Skin of body (tissue), 2 donors: ENCODE data around the gene DUS4L. TPM values are rescaled to one million over a fixed set of nuclear protein-coding genes. Genes with fewer than 3 reads are reported as not detected.
"Not testable (repeated sequence)": the region's sequence is repeated elsewhere in the genome, so short reads cannot be mapped to it uniquely, and the experiment has no call there.

Source experiments
- DNase-seq: peaks from one replicate; lab custom pipeline; 2025; lab: John Stamatoyannopoulos, UW
- total RNA-seq: library from RNA; depleted of rRNA; stranded (reverse); fragments of >200 nt; gene quantifications from one replicate; pipeline ENCODE4 v1.2.3, GENCODE V29; 2014

DUS4L gene
- total RNA-seq, result 7.4 TPM

DNA sequence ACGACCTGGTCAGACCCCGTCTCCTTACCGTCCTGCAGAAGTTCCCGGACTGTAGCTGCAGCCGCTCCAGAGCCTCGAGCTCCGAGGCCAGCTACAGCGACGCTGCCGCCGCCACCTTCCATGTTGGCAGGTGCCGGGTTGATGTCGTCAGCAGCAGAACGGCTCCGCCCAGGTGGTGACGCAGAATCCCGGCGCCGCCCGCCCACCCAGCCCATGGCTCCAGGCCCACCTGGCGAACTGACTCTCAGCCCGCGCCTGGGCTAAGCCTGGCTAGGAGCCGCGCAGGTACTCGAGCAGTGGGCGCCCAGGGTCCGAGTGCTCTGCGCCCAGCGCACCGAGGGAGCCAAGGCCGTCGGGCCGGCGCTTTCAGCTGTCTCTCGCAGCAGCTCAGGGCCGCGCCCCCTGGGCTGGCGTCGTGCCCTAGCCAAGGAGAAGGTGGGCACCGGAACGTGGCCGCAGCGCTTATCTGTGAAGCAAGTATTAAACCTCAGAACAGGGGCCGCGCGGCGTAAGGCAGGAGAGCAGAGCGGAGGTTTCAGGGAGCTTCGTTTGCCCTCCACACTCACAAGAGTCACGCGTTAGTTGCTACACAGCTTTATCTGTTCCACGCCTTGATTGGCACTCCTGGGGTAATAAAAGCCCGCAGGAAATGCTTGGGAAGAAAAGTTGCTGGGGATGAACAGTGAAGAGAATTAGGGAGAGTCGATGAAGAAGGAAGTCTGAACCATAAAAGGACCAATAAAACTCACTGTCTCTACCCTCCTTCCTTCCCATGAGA, at the start of gene DUS4L, which contains the start of gene COG5:
DUS4L (plus strand) TSS at position 197 of the 778 bp plus-strand sequence. CDS start 3,100 bp downstream, outside the sequence.
COG5 (minus strand) TSS at position 146 of the 778 bp plus-strand sequence; CDS start at position 122, 24 bp downstream.
- DNase-seq, result peak; percentile 80

DNA sequence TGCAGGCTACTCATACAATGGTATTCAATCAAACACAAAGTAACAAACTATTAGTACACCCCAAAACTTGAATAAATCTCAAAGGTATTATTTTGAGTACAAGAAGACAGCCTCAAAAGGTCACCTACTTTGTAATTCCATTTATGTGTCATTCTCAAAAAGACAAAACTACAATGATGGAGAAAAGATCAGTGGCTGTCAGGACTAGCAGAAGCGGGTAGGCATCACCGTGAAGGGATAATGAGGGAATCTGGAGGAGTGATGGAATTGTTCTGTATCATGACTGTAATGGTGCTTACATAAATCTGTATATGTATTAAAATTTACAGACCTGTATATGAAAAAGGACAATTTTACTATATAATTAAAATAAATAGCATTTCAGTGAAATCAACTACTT, 37.1 kb upstream of the DUS4L start:
- DNase-seq, result no peak

- DNase-seq, result no peak
These were observed 36.6 kb upstream of the DUS4L start for GRCh38 chr7:107527196-107527595.

- DNase-seq, result no peak
These were observed 35.3 kb upstream of the DUS4L start for GRCh38 chr7:107528461-107528860.

DNA sequence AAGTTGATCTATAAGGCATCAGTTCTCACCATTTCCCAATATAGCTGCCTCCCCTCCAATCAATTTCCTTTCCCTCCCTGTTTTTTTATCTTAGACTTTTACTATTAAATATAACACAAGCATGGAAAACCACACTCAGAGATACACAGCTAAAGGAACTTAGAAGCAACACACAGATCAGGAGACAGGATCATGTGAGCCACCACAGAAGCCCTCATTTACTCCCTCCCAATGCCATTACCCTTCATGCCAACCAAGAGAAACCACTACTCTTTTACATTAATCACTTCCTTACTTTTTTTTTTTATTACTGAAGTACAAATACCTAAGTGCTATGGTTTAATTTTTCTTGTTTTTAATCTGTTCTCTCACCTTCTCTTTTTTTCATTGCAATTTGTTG, 33.0 kb upstream of the DUS4L start:
- DNase-seq, result no peak

DNA sequence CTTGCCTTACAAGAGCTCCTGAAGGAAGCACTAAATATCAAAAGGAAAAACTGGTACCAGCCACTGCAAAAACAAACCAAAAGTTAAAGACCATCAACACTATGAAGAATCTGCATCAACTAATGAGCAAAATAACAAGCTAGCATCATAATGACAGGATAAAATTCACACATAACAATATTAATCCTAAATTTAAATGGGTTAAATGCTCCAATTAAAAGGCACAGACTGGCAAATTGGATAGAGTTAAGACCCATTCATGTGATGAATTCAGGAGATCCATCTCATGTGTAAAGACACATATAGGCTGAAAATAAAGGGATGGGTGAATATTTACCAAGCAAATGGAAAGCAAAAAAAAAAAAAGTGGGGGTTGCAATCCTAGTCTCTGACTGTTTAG, 29.6 kb upstream of the DUS4L start:
- DNase-seq, result no peak

- DNase-seq, result not testable (repeated sequence)
These were observed 26.5 kb upstream of the DUS4L start for GRCh38 chr7:107537228-107537627.

GRCh38 chr7:107538001-107538400, 25.8 kb upstream of the DUS4L start:
- no peak for DNase-seq

- no peak for DNase-seq
These were observed 20.3 kb upstream of the DUS4L start for GRCh38 chr7:107543338-107543993.

GRCh38 chr7:107544848-107545591, 18.8 kb upstream of the DUS4L start:
- no peak for DNase-seq

DNA sequence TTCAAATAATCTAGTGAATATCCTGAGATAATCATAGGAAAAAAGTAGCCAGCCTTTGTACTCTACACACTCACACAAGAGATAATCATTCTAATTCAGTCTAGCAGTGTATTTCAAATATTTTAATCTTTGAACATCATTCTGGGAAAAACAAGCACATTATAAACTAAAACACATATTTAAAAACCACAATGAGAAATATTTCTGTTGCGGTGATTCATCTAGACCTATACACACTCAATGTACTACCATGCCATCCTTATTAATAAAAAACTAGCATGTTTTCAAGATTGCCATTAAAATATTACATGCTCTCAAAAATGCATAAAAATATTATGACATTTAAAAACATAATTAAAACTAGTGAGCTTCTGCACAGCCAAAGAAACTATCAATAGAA, 11.8 kb upstream of the DUS4L start:
- no peak for DNase-seq

- no peak for DNase-seq
These were observed 7.9 kb upstream of the DUS4L start for GRCh38 chr7:107555893-107556292.

DNA sequence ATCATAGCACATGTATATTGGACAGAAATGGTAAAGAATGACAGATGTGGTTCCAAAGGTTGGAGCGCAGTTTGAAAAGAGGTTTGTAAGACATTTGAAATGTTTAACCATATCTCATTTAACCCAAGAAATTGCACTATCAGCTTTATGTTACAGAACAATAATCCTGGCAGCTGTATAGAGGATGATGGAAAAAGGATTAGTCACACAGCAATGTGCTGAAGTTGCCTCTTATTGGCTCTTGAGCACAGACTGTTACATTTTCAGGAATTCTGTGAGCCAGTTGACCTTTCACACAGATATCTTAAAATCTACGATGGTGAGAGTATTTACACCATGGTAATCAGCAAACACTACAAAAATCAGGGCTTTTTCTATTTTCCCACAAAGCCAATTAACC, 3.9 kb upstream of the DUS4L start:
- no peak for DNase-seq

GRCh38 chr7:107560898-107561516, 2.8 kb upstream of the DUS4L start:
- no peak for DNase-seq

GRCh38 chr7:107563081-107563774, 543 bp upstream of the DUS4L start:
- peak; percentile 43 for DNase-seq

- DNase-seq, result no peak
These were observed 955 bp downstream of the DUS4L start for GRCh38 chr7:107564553-107565298.

- DNase-seq, result no peak
These were observed 6.5 kb downstream of the DUS4L start for GRCh38 chr7:107570298-107570697.

GRCh38 chr7:107573537-107573936, 9.8 kb downstream of the DUS4L start:
- no peak for DNase-seq

DNA sequence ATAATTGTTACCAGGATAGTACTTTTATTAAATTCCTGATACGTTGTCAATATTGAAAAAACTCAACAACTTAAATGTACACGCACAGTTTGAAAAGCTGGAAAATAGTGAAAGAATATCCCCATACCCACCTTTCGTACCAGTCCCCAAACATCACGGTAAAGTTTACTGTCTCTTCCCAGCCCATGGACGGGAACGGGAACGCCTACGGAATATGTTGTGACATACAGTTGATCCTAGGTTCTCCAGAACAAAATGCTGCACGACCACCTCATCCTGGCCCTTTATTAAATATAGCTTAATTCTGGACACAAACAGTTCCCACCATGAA, 15.7 kb downstream of the DUS4L start:
- peak; percentile 53 for DNase-seq
